HG03520 (cell line): ENCODE measurements around the gene OR4K13.

ENCODE experiments used
- ATAC-seq: cut with Tn5 transposase; IDR thresholded peaks from one replicate; pipeline ENCODE4 v1.9.1; 2021; ENCODE audit warnings: mild to moderate bottlenecking, moderate library complexity; ENCODE audit not compliant: unreplicated experiment

OR4K13 gene, protein sequence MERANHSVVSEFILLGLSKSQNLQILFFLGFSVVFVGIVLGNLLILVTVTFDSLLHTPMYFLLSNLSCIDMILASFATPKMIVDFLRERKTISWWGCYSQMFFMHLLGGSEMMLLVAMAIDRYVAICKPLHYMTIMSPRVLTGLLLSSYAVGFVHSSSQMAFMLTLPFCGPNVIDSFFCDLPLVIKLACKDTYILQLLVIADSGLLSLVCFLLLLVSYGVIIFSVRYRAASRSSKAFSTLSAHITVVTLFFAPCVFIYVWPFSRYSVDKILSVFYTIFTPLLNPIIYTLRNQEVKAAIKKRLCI

DNA sequence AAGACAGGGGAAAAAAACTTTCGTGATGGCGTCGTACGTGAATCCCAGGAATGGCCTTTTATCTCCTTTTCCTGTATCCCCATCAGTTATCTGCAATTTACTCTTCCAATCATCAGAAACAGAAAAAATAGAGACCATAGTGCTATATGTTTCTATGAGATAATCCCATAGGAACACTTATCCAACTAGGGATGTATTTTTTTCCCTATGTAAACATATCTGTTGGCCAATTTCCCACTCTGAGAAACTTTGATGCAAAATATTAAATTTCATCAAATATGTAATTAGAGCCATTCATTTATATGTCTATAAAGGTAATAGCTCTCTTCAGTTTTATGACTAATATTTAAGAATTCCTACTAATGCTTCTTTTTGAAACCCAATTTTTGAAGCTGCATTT is at the start of gene OR4K13:
Gene OR4K13, minus strand, starts transcription at position 101 of the 400 bp plus-strand sequence. CDS start 1,280 bp downstream, outside the sequence.
- ATAC-seq, result no peak

GRCh38 chr14:20059745-20060144 is 23.9 kb upstream of the OR4K13 start, which contains the start of gene OR4L1:
Gene OR4L1, plus strand, starts transcription at chr14:20060045. Its CDS starts 0 bp downstream, at chr14:20060045.
- no peak for ATAC-seq

DNA sequence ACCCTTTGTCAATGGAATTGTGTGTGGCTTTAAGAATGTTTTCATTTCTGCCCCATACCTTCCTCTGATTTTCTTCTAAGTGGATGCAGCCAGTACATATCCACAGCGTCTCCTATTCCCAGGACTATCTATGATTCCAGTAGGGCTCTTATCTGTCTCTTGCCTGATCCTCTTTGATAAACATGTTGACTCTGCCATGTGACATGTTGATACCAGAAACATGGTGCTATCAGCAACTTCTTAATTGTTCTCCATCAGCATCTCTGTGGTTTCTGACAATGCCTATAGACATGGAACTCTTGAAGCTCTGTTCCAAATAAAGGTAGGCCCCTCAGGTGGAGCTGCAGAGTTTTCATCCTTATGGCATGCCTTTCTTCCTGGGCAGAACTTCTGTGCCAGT is 12.4 kb upstream of the OR4K13 start:
- ATAC-seq, result no peak

DNA sequence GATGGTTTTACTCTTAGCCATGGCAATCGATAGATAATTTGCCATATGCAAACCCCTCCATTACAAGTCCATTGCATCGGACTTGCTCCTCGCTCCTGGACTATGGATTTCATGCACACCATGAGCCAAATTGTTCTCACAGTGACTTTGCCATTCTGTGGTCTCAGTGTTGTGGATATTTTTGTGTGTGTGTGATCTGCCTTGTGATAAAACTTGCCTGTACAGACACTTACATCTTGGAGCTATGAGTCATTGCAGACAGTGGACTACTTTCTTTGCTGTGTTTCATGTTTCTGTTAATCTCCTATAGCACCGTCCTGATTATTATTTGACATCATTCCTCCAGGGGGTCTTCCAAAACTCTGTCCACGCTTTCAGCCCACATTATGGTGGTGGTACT is 8.4 kb upstream of the OR4K13 start:
- ATAC-seq, result no peak

DNA sequence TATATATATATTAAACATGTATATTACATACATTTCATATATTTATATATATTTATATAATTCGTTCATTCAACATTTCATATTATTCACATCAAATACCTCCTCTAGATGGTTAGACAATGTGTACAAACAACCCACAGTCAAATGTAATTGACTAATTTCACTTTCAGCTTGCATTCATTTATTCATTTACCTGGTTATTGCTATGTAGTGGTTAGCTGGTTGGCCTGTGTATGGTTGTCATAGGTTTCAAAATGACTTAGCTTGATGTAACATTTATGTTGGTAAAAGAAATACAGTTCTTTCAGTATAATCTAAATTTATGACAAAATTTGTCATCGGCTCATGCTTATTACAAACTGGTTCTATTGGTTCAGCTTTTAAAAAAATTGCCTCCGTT is 389 bp downstream of the OR4K13 start:
- ATAC-seq, result no peak

- ATAC-seq, result no peak
Measured at GRCh38 chr14:20031058-20031457, 4.8 kb downstream of the OR4K13 start.

DNA sequence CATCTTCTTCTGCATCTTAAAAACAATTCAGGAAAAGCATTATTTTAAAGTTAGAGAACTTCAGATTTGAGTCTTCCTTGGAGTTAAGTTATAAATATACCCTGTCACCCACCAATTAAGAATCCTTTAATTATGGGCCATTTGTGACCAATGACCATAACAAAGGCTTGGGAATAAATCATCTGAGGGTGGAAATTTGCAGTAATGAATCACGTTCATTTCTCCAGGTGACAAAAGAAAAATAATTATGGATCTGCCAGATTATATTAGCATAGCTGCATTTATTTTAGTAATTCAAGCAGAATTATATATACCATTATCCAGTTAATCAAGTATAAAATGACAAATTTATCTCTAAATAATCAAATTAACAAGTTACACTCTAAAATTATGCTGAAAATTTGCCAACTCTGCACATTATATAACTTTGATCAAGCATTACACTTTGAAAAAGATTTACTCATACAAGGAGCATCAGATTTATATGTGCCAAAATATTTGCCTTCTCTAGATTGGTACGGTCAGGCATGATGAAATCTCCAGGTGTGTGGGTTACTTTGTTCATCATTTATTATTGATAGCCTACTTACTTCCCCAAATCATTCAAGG is 16.5 kb downstream of the OR4K13 start, which contains the start of gene OR4K14:
Gene OR4K14, minus strand, starts transcription at position 51 of the 609 bp plus-strand sequence. CDS start 4,114 bp downstream, outside the sequence.
- no peak for ATAC-seq

GRCh38 chr14:20008156-20008555 is 27.7 kb downstream of the OR4K13 start:
- ATAC-seq, result no peak

GRCh38 chr14:20002319-20002718 is 33.5 kb downstream of the OR4K13 start:
- no peak for ATAC-seq

DNA sequence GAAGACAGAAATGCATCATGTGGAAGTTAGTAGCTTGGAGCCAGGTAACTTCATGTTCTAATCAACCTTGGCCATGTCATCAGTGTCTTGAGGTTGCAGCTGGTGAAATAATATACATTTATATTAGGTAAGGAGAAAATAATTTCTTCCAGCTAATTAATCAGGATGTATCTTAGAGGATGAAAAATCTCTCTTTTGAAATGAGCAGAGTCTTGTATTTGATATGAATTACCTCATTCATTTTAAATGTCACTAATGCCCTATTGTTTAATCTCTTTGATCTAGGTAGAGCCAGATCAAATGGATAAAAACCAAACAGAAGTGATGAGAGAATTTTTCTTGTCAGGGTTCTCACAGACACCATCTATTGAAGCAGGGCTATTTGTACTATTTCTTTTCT is 34.0 kb downstream of the OR4K13 start, which contains the start of gene OR4Q2:
Gene OR4Q2, plus strand, starts transcription at position 301 of the 400 bp plus-strand sequence.
- ATAC-seq, result no peak

- no peak for ATAC-seq
Measured at GRCh38 chr14:19993438-19993837, 42.4 kb downstream of the OR4K13 start.
